GM18507 (cell line): Measurements from ENCODE around the gene FDXR.

ENCODE experiments used
- DNase-seq: peaks from one replicate; pipeline ENCODE4 v3.0.0; 2011; ENCODE audit warnings: low read depth; ENCODE audit not compliant: insufficient read length; ENCODE audit errors: extremely low spot score
- FAIRE-seq: peaks from 2 replicates; lab custom pipeline; 2011; peaks lifted over from hg19 to GRCh38; lab: Jason Lieb, UNC

The FDXR gene

GRCh38 chr17:74901353-74902135 is 28.8 kb upstream of the FDXR start:
- no peak for DNase-seq

DNA sequence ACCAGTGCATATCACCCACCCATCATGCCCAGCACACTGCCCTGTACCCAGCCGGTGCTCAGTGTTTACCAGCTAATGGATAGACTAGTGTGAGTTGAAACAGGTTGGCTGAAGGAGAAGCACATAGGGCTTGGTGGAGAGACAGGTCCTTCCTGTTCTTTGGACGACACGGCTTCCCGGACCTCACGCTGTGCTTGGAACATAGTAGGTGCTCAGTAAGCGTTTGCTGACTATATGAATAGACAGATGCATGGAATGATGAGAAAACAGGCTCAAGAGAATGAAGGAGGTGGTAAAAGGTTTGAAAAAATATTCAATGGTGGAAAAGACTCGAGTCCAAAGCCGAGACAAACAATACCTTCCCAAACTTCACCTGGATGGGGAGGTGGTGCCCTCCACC is 27.4 kb upstream of the FDXR start:
- FAIRE-seq (no peak), DNase-seq (no peak)

More at GRCh38 chr17:74901353-74902135, 28.8 kb upstream of the FDXR start:
- FAIRE-seq = no peak

DNA sequence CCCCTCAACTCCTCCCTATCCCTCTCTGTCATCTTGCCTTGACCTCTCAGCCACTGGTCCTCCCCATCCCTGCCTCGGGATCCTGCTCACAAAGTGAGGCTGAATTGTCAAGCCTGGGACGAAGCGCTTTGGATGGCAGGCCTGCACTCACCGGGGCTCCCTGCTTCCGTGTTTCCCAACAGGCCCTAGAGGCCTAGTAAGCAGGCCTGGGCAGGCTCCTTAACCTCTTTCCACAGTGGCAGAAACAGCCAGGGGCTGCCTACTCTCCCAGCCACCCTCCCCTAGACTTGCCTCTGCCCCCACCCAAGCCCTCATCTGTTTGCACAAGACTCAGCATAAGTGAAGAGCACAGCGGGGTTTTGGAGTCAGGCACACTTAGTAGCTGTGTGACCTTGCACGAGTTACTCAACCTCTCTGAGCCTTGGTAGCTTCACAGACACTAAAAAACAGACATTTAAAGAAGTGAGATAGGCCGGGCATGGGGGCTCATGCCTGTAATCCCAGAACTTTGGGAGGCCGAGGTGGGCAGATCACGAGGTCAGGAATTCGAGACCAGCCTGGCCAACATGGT is 25.7 kb upstream of the FDXR start:
- FAIRE-seq = no peak

GRCh38 chr17:74893936-74894671 is 21.3 kb upstream of the FDXR start:
- no peak for DNase-seq
- no peak for FAIRE-seq

More for the DNA sequence above, 25.7 kb upstream of the FDXR start:
- DNase-seq = no peak

DNA sequence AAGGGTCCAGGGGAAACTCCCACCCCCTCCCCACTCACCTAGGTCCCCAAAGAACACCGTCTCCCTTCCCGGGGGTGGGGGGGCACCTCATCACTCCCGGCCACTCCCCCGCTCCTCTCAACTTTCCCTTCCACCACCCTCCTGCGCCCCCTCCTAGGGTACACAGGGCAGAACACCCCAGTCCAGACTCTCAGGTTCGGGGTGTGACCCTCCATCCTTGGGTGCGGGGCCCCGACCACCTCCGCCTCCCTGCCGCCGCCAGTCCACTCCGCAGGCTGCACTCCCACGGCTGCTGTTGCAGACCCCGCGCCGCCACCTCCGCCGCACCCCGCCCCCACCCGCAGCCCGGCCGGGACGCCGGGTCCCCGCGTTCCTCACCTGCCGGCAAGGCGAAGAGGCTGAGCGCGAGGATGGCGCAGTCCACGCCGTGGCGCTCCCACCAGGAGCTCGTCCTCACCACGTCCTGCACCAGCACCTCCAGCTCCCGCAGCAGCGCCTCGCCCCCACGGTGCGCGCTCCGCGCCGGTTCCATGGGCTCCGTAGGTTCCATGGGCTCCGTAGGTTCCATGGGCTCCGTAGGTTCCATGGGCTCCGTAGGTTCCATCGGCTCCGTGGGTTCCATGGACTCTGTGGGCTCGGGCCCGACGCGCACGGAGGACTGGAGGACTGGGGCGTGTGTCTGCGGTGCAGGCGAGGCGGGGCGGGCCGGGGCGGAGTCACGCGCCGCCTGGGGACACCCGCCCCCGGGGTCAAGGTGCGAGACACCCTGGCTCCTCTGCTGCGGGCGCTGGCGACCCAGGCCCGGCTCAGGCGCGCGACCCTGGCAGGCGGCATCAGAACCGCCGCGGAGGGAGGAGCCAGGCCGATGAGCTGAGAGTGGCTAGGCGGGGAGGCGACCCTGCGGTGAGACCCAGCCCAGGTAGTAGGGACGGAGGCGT is 20.4 kb upstream of the FDXR start, which contains the start of gene FADS6:
Gene FADS6 (minus strand): TSS at position 660 of the 938 bp plus-strand sequence. CDS start 38 bp downstream, at position 622.
- DNase-seq (no peak), FAIRE-seq (no peak)

DNA sequence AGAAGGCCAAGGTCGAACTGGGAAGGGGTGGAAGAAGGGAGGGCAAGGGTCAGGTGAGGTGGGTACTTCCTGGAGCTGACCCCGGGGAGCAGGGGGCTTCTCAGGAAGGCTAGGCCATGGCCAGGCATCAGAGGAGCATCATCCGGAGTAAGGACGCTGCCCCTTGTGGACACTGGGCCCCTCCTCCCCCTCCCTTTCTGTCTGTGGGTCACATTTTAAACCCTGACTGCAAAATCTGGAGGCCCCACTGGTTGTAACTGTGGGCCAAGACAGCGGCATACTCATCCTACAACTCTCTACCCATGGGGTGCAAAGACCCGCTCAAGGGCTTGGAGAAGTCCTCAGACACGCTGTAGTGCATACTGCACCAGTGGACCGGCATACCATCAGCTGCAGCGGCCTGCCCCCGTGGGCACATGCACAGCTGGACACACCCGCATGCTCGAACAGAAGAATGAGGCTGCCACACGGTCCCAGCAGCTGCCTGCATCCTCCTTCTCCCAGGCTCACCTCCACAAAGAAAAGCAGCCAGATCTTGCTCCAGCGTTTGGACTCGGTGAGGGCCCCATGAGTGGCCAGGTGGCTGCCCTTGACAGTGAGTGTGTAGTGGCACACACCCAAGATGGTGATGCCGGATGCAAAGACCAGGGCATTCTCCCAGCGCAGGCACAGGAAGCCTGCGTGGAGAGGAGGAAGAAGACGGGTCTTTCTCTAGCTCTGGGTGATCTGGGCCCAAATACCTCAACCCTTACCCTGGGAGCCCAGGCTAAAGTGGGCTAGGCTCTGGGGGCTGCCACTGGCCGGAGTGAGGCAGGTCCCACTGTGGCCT is 19.4 kb upstream of the FDXR start:
- no peak for DNase-seq

DNA sequence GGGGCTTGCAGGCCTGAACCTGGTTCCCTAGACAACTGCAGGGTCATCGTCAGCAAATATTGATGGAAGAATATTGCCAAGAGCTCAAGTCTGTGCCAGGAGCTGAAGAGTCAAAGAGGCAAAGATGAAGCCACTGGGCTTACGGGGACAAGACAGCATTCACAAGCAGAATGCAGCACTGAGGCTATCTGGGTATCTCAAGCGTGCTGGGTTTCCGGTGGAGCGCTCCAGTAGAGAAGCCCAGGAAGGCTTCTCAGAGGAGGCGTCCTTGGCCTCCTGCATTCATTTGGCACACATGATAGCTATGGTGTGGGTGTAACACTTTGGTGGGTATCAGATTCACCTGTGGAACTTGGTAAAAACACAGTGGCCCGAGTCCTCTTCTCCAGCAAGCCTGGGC is 17.8 kb upstream of the FDXR start:
- no peak for FAIRE-seq
- DNase-seq = no peak

More for the DNA sequence above, 19.4 kb upstream of the FDXR start:
- FAIRE-seq = no peak

- FAIRE-seq = no peak
- no peak for DNase-seq
Measured at GRCh38 chr17:74888469-74888868, 15.7 kb upstream of the FDXR start.

DNA sequence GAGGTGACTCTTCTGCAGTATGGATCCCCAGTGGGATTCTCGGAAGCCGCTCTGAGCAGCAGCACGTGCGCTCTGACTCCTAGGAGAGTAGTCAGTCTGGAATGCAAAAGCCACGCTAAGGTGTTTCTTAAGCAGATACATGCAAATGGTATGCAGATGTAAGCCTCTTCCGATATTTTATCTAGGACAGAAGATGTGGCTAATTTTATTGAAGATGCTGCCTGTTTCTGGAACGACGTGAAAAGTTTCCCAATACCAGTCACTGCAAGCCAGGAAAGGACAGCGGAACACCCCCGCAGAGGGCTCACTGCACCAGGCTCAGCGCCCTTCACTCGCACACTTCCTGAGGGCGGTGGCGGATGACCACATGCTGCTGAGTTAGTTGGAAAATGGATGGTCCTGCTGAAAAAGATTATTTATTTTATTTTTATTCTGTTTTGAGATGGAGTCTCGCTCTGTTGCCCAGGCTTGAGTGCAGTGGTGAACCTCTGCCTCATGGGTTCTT is 10.5 kb upstream of the FDXR start:
- FAIRE-seq = no peak
- no peak for DNase-seq

GRCh38 chr17:74882517-74883240 is 9.9 kb upstream of the FDXR start:
- FAIRE-seq (no peak), DNase-seq (no peak)

GRCh38 chr17:74881073-74881472 is 8.3 kb upstream of the FDXR start:
- DNase-seq (no peak), FAIRE-seq (no peak)

- FAIRE-seq (no peak), DNase-seq (no peak)
Measured at GRCh38 chr17:74879308-74879707, 6.5 kb upstream of the FDXR start.

GRCh38 chr17:74878658-74879057 is 5.9 kb upstream of the FDXR start:
- FAIRE-seq (no peak), DNase-seq (no peak)

- DNase-seq (no peak), FAIRE-seq (no peak)
Measured at GRCh38 chr17:74877592-74878548, 5.1 kb upstream of the FDXR start.

DNA sequence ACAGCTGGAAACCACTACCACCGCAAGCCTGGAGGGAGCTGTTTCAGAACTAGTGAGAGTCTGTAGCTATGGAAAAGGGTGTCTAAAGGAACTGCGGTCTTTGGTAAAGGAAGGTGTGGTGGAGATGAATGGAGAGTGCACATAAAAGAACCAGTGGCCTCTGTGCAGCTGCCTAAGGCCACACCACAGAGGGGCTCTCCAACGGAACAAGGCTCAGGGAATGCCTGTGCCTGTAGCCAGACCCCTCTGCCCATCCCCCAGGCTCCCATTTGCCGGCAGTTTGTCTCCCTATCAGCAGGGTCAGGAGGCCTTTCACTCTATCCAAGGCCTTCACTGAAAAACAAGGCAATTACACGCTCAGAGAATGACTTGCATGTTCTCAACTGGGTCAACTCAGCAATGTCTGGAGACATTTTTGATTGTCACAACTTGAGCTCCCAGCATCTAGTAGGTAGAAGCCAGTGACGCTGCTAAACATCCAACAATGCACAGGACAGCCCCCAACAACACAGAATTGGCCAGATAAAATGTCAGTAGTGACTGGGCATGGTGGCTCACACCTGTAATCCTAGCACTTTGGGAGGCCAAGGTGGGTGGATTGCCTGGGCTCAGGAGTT is 3.3 kb upstream of the FDXR start:
- no peak for FAIRE-seq
- no peak for DNase-seq
